Trophoblast cell (in vitro differentiated cells and primary cell): ENCODE data around the gene MACROD2.

ENCODE experiments used
- DNase-seq, 2 donors: peaks; one replicate each; pipeline ENCODE4 v3.0.0-alpha.2; 2016
- H2AFZ ChIP-seq: 2 replicates; pipeline ENCODE4 v1.6.1; 2013; ENCODE audit warnings: low read length, moderate library complexity, mild to moderate bottlenecking; ENCODE audit not compliant: insufficient read depth, poor library complexity
- H2AK5ac ChIP-seq: 2 replicates; pipeline ENCODE4 v1.6.1; 2013; ENCODE audit warnings: mild to moderate bottlenecking, low read length
- H2BK120ac ChIP-seq: 2 replicates; pipeline ENCODE4 v1.6.1; 2013; ENCODE audit warnings: low read length, mild to moderate bottlenecking, moderate library complexity; ENCODE audit not compliant: insufficient read depth, poor library complexity
- H2BK12ac ChIP-seq: 2 replicates; pipeline ENCODE4 v1.6.1; 2013; ENCODE audit warnings: mild to moderate bottlenecking, low read length, moderate library complexity
- H2BK5ac ChIP-seq: 2 replicates; pipeline ENCODE4 v1.6.1; 2013; ENCODE audit warnings: low read length, low read depth, moderate library complexity, mild to moderate bottlenecking; ENCODE audit not compliant: poor library complexity
- H3K14ac ChIP-seq: 2 replicates; pipeline ENCODE4 v1.6.1; 2013; ENCODE audit warnings: mild to moderate bottlenecking, low read length
- H3K18ac ChIP-seq: 2 replicates; pipeline ENCODE4 v1.6.1; 2013; ENCODE audit warnings: mild to moderate bottlenecking, low read length
- H3K23ac ChIP-seq: 2 replicates; pipeline ENCODE4 v1.6.1; 2013; ENCODE audit warnings: low read length
- H3K27ac ChIP-seq: 2 replicates; pipeline ENCODE4 v1.5.1; 2013; ENCODE audit warnings: low read depth, mild to moderate bottlenecking, inconsistent platforms, low read length, moderate library complexity
- H3K27me3 ChIP-seq: 2 replicates; pipeline ENCODE4 v1.6.1; 2013; ENCODE audit warnings: inconsistent platforms, mild to moderate bottlenecking, low read length, moderate library complexity; ENCODE audit not compliant: insufficient read depth
- H3K36me3 ChIP-seq, 2 experiments: 1 replicate in 1 of 2; 2 replicates in 1 of 2; pipeline ENCODE4 v1.6.1; 2013; ENCODE audit warnings: low read length in 2 of 2, mild to moderate bottlenecking in 2 of 2, moderate library complexity in 1 of 2; ENCODE audit not compliant: insufficient read depth in 2 of 2, control insufficient read depth in 1 of 2
- H3K4ac ChIP-seq: 2 replicates; pipeline ENCODE4 v1.6.1; 2013; ENCODE audit warnings: low read depth, mild to moderate bottlenecking, low read length, moderate library complexity
- H3K4me1 ChIP-seq, 2 experiments: 1 replicate in 1 of 2; 2 replicates in 1 of 2; pipeline ENCODE4 v1.6.1; 2013; ENCODE audit warnings: low read length in 2 of 2, mild to moderate bottlenecking in 2 of 2, moderate library complexity in 1 of 2; ENCODE audit not compliant: insufficient read depth in 2 of 2, control insufficient read depth in 1 of 2
- H3K4me2 ChIP-seq: 2 replicates; pipeline ENCODE4 v1.6.1; 2013; ENCODE audit warnings: inconsistent platforms, mild to moderate bottlenecking, low read length, moderate library complexity
- H3K4me3 ChIP-seq: 2 replicates; pipeline ENCODE4 v1.5.1; 2013; ENCODE audit warnings: mild to moderate bottlenecking, low read depth, low read length, inconsistent platforms
- H3K79me1 ChIP-seq: one replicate; pipeline ENCODE4 v1.6.1; 2013; ENCODE audit warnings: low read length
- H3K79me2 ChIP-seq: 2 replicates; pipeline ENCODE4 v1.6.1; 2013; ENCODE audit warnings: low read length, mild to moderate bottlenecking; ENCODE audit not compliant: control insufficient read depth, insufficient read depth, poor library complexity
- H3K9ac ChIP-seq: 2 replicates; pipeline ENCODE4 v1.6.1; 2013; ENCODE audit warnings: mild to moderate bottlenecking, low read length
- H3K9me3 ChIP-seq: 2 replicates; pipeline ENCODE4 v1.6.1; 2013; ENCODE audit warnings: low read depth, mild to moderate bottlenecking, control low read depth, inconsistent platforms, low read length; ENCODE audit not compliant: insufficient read depth
- H4K12ac ChIP-seq: 2 replicates; pipeline ENCODE4 v1.6.1; 2013; ENCODE audit warnings: low read depth, mild to moderate bottlenecking, low read length, moderate library complexity
- H4K8ac ChIP-seq: 2 replicates; pipeline ENCODE4 v1.6.1; 2013; ENCODE audit warnings: low read depth, mild to moderate bottlenecking, low read length, moderate library complexity
- H4K91ac ChIP-seq: one replicate; pipeline ENCODE4 v1.6.1; 2013; ENCODE audit warnings: low read depth, mild to moderate bottlenecking, low read length, moderate library complexity
- WGBS: extraction: QIAGEN DNeasy Blood & Tissue Kit; methylation state at CpG from one replicate; pipeline ENCODE4 v1.1.7; 2013; ENCODE audit warnings: missing lambda C conversion rate; ENCODE audit not compliant: insufficient read length, insufficient coverage; ENCODE audit errors: extremely low coverage; 5-methylcytosine and 5-hydroxymethylcytosine counted together

The MACROD2 gene

GRCh38 chr20:15550116-15550870, 1555.0 kb downstream of the MACROD2 start:
- Histone ChIP-seq H2AFZ (no peak overlapping the region), H3K4ac (no peak overlapping the region), H3K36me3 (no peaks in the 10 kb centered on the region), H2BK12ac (no peak overlapping the region), H4K12ac (no peak overlapping the region), H3K4me2 (no peak overlapping the region), H3K4me1 (no peaks in the 10 kb centered on the region), H2BK120ac (no peak overlapping the region), H3K27ac (no peak overlapping the region), H2AK5ac (no peak overlapping the region), H3K18ac (no peak overlapping the region), H3K14ac (no peak overlapping the region), H3K79me1 (no peaks in the 10 kb centered on the region), H3K4me3 (no peak overlapping the region), H3K23ac (no peak overlapping the region), H3K9me3 (no peaks in the 10 kb centered on the region), H2BK5ac (no peak overlapping the region), H4K91ac (no peak overlapping the region), H4K8ac (no peak overlapping the region), H3K27me3 (no peaks in the 10 kb centered on the region), H3K79me2 (no peaks in the 10 kb centered on the region), H3K9ac (no peak overlapping the region)
- DNase-seq: no peak
- no CpG with 5 or more reads among the region's 2 CpGs for WGBS

- Histone ChIP-seq H4K12ac (no peak overlapping the region), H2AK5ac (no peak overlapping the region), H3K18ac (no peak overlapping the region), H3K4me3 (no peak overlapping the region), H3K4me1 (no peaks in the 10 kb centered on the region), H3K79me1 (no peaks in the 10 kb centered on the region), H3K9ac (no peak overlapping the region), H2AFZ (no peak overlapping the region), H3K23ac (no peak overlapping the region), H4K8ac (no peak overlapping the region), H2BK5ac (no peak overlapping the region), H3K79me2 (no peaks in the 10 kb centered on the region), H3K27ac (no peak overlapping the region), H3K36me3 (no peaks in the 10 kb centered on the region), H3K4ac (no peak overlapping the region), H3K4me2 (no peak overlapping the region), H2BK12ac (no peak overlapping the region), H3K9me3 (no peaks in the 10 kb centered on the region), H4K91ac (no peak overlapping the region), H3K14ac (no peak overlapping the region), H3K27me3 (no peaks in the 10 kb centered on the region), H2BK120ac (no peak overlapping the region)
- no CpG with 5 or more reads among the region's 2 CpGs for WGBS
- no peak for DNase-seq
These were observed 1560.6 kb downstream of the MACROD2 start for GRCh38 chr20:15555913-15556312.

GRCh38 chr20:15556869-15557268, 1561.6 kb downstream of the MACROD2 start:
- Histone ChIP-seq H2AFZ (no peak overlapping the region), H3K4me1 (no peaks in the 10 kb centered on the region), H3K4me3 (no peak overlapping the region), H3K36me3 (no peaks in the 10 kb centered on the region), H4K8ac (no peak overlapping the region), H3K4me2 (no peak overlapping the region), H3K27me3 (no peaks in the 10 kb centered on the region), H2BK120ac (no peak overlapping the region), H3K79me2 (no peaks in the 10 kb centered on the region), H2BK5ac (no peak overlapping the region), H2BK12ac (no peak overlapping the region), H3K79me1 (no peaks in the 10 kb centered on the region), H4K12ac (no peak overlapping the region), H3K9ac (no peak overlapping the region), H2AK5ac (no peak overlapping the region), H3K18ac (no peak overlapping the region), H3K4ac (no peak overlapping the region), H3K9me3 (no peaks in the 10 kb centered on the region), H3K14ac (no peak overlapping the region), H3K27ac (no peak overlapping the region), H4K91ac (no peak overlapping the region), H3K23ac (no peak overlapping the region)
- no peak for DNase-seq
- WGBS: no CpG with 5 or more reads among the region's 1 CpG

- no peaks in the 10 kb centered on the region for H3K79me1 ChIP-seq
- H3K9ac ChIP-seq: no peak overlapping the region
- no peaks in the 10 kb centered on the region for H3K4me1 ChIP-seq
- H2BK120ac ChIP-seq: no peak overlapping the region
- no peak overlapping the region for H3K14ac ChIP-seq
- H3K79me2 ChIP-seq: no peaks in the 10 kb centered on the region
- no peak overlapping the region for H3K27ac ChIP-seq
- H2AK5ac ChIP-seq: no peak overlapping the region
- no peaks in the 10 kb centered on the region for H3K36me3 ChIP-seq
- no peak overlapping the region for H4K12ac ChIP-seq
- WGBS: no CpG with 5 or more reads among the region's 3 CpGs
- no peak overlapping the region for H3K18ac ChIP-seq
- H3K27me3 ChIP-seq: no peaks in the 10 kb centered on the region
- no peak overlapping the region for H3K4me3 ChIP-seq
- H3K23ac ChIP-seq: no peak overlapping the region
- no peak overlapping the region for H2AFZ ChIP-seq
- H4K91ac ChIP-seq: no peak overlapping the region
- H2BK12ac ChIP-seq: no peak overlapping the region
- H3K4me2 ChIP-seq: no peak overlapping the region
- H3K9me3 ChIP-seq: no peaks in the 10 kb centered on the region
- H2BK5ac ChIP-seq: no peak overlapping the region
- H3K4ac ChIP-seq: no peak overlapping the region
- peak in 1 of 2 donors; percentile 16 for DNase-seq
- H4K8ac ChIP-seq: no peak overlapping the region
These were observed 1565.8 kb downstream of the MACROD2 start for GRCh38 chr20:15561070-15561569.
